ENCODE results near the gene FAM81B. TPM values are rescaled to one million over a fixed set of nuclear protein-coding genes. Genes with fewer than 3 reads are reported as not detected.

FAM81B gene
- total and polyA plus RNA-seq, 8 donors = 0.48 TPM; not detected in 7

DNA sequence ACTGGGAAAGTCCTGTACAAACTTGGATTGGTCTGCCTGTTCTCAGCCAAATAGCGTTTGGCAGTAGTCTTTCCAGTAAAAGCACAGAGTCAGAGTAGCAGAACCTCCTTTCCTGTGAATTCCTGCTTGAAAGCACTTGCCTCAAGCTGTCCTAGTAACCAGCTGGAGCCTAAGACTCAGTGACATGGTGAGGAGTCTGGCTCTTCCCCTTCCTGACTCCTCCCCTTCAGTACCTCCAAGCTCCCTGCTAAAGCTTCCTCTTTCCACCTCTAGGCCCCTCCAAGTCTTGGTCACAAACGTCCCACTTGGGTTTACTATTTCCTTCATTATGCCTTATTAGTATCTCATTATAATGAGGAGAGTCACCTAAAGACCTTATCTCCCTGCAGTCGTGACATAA lies 21.4 kb upstream of the FAM81B start:
- WGBS, 5 donors = 45 to 55% (median 49%) methylated on average over 3 of the region's 3 CpGs
- TF ChIP-seq EP300 (IDR thresholded peaks at IDR 0.05) = no peak
- TF ChIP-seq POLR2A (IDR thresholded peaks at IDR 0.05) = no peak
- TF ChIP-seq POLR2AphosphoS5 (IDR thresholded peaks at IDR 0.05) = no peak
- TF ChIP-seq, protein P1, sequence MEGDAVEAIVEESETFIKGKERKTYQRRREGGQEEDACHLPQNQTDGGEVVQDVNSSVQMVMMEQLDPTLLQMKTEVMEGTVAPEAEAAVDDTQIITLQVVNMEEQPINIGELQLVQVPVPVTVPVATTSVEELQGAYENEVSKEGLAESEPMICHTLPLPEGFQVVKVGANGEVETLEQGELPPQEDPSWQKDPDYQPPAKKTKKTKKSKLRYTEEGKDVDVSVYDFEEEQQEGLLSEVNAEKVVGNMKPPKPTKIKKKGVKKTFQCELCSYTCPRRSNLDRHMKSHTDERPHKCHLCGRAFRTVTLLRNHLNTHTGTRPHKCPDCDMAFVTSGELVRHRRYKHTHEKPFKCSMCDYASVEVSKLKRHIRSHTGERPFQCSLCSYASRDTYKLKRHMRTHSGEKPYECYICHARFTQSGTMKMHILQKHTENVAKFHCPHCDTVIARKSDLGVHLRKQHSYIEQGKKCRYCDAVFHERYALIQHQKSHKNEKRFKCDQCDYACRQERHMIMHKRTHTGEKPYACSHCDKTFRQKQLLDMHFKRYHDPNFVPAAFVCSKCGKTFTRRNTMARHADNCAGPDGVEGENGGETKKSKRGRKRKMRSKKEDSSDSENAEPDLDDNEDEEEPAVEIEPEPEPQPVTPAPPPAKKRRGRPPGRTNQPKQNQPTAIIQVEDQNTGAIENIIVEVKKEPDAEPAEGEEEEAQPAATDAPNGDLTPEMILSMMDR (IDR thresholded peaks at IDR 0.05) = no peak

DNA sequence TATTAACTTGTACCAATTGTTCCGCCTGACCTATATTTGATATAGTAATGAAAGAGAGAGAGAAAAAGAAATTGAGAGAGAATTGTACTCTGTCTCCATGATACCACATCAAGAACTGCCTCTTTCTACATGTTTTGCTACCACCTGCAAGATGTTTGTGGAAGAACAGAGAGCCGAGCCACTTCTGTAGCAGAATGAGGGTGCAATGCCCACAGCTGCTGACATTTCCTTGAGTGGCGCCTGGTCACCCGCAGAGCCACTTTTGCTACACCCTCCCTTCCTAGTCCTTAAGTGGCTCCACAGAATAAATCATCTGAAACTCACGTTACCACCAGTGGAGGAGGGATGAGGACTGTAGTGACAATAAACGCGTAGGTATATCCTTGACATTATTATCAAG lies 17.1 kb upstream of the FAM81B start:
- Histone ChIP-seq H3K9me3 (no peaks in the 10 kb centered on the region), H3K4me3 (no peak overlapping the region), H3K27ac (no peak overlapping the region), H3K4me1 (no peaks in the 10 kb centered on the region), H3K27me3 (no peaks in the 10 kb centered on the region), H3K36me3 (no peaks in the 10 kb centered on the region)
- TF ChIP-seq POLR2AphosphoS5 (IDR thresholded peaks at IDR 0.05) (no peak), EP300 (IDR thresholded peaks at IDR 0.05) (no peak), POLR2A (IDR thresholded peaks at IDR 0.05) (no peak)
- TF ChIP-seq, protein P1 (IDR thresholded peaks at IDR 0.05) = no peak
- intact Hi-C loops (cut with DNase I; ENCODE audit: low total_unique reads) = no loop called here
- 70 to 86% (median 76%) methylated on average over 7 of the region's 7 CpGs for WGBS, 5 donors
- no peak for DNase-seq

More for the DNA sequence above, 21.4 kb upstream of the FAM81B start:
- intact Hi-C loops (cut with DNase I; ENCODE audit: low total_unique reads) = no loop called here
- no peaks in the 10 kb centered on the region for H3K36me3 ChIP-seq
- H3K4me1 ChIP-seq = no peaks in the 10 kb centered on the region
- no peak overlapping the region for H3K27ac ChIP-seq
- no peaks in the 10 kb centered on the region for H3K27me3 ChIP-seq
- no peak overlapping the region for H3K4me3 ChIP-seq
- no peak for DNase-seq
- H3K9me3 ChIP-seq = peaks cover 0 to 8% (median 3%) of the 10 kb centered on the region in 4 donors

DNA sequence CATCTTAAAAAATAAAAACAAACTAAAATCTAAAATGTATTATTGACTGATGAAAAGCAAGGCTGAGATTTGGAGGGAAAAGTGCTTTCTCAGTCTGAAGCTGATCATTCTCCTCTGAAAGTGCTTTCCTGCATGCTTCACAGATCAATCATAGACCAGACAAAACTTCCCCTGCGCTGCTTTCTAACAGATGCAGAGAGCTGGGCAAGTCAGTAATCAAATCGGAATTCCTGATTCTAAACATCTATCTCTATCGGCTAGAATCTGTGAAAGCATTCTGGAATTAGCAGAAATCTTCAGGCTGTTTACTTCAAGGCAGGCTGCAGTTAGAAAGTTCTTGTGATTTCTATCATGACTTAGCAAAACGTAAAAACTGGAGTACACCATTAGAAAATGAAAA lies 15.6 kb upstream of the FAM81B start:
- no peaks in the 10 kb centered on the region for H3K9me3 ChIP-seq
- no peak overlapping the region for H3K27ac ChIP-seq
- 48 to 65% (median 61%) methylated on average over 4 of the region's 4 CpGs for WGBS, 5 donors
- no peaks in the 10 kb centered on the region for H3K36me3 ChIP-seq
- H3K4me1 ChIP-seq = no peaks in the 10 kb centered on the region
- no peak for DNase-seq
- TF ChIP-seq EP300 (IDR thresholded peaks at IDR 0.05) = no peak
- TF ChIP-seq POLR2AphosphoS5 (IDR thresholded peaks at IDR 0.05) = no peak
- TF ChIP-seq, protein P1 (IDR thresholded peaks at IDR 0.05) = no peak
- TF ChIP-seq POLR2A (IDR thresholded peaks at IDR 0.05) = no peak
- intact Hi-C loops (cut with DNase I; ENCODE audit: low total_unique reads) = no loop called here
- H3K4me3 ChIP-seq = no peak overlapping the region
- H3K27me3 ChIP-seq = no peaks in the 10 kb centered on the region

DNA sequence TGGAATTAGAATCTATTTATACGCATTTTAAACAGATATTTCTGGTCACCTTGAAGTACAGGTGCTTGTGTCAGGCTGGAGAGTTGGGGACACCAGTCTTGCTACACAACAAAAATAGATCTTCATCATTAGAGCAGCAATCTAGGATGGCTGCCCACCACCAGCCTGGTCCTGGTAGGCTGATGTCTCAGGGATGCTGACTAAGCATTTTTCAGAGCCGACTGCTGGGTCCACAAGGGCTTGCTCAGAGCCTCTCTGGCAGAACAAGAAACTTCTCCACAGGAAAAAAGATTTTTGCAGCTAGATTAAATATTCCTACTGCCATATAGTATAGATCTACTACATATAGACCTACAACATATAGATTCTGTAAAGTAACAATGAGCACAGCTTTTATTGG lies 12.0 kb upstream of the FAM81B start:
- intact Hi-C loops (cut with DNase I; ENCODE audit: low total_unique reads) = no loop called here
- 49 to 90% (median 81%) methylated on average over 2 of the region's 2 CpGs for WGBS, 5 donors
- TF ChIP-seq POLR2A (IDR thresholded peaks at IDR 0.05) (no peak), POLR2AphosphoS5 (IDR thresholded peaks at IDR 0.05) (no peak), EP300 (IDR thresholded peaks at IDR 0.05) (no peak)
- TF ChIP-seq, protein P1 (IDR thresholded peaks at IDR 0.05) = no peak
- no peak overlapping the region for H3K27ac ChIP-seq
- no peak overlapping the region for H3K4me3 ChIP-seq
- no peak for DNase-seq
- H3K36me3 ChIP-seq = no peaks in the 10 kb centered on the region
- no peaks in the 10 kb centered on the region for H3K27me3 ChIP-seq
- no peaks in the 10 kb centered on the region for H3K9me3 ChIP-seq
- no peaks in the 10 kb centered on the region for H3K4me1 ChIP-seq
